T-cell (primary cell): ENCODE results near the gene RAB3C. TPM values are rescaled to one million over a fixed set of nuclear protein-coding genes. Genes with fewer than 3 reads are reported as not detected.

Experiments
- ATAC-seq, 4 experiments: fragments of 200-7000 bp in 3 of 4; fragments of 150-1000 bp in 1 of 4; cut with Tn5 transposase; replicated peaks in 1 of 4; 1 replicate in 3 of 4; 2 replicates in 1 of 4; pipeline ENCODE4 v1.10.0; 2021; ENCODE audit warnings: moderate library complexity in 3 of 4, mild to moderate bottlenecking in 2 of 4, moderate number of reproducible peaks in 1 of 4
- CTCF ChIA-PET, 2 donors: fragments of 300-600 bp; sonication (Branson Sonifier 250); formaldehyde crosslinking; loops; one replicate each; lab custom pipeline; 2022; ENCODE audit warnings: antibody characterized with exemption in 2 of 2; lab: Charles Lee
- POLR2A ChIA-PET, 2 donors: fragments of 300-600 bp; sonication (Branson Sonifier 250); formaldehyde crosslinking; loops; one replicate each; lab custom pipeline; 2022; ENCODE audit warnings: antibody characterized with exemption in 2 of 2; lab: Charles Lee
- DNase-seq, 35 experiments: peaks; one replicate each; pipeline versions ENCODE4 v3.0.0 to v3.0.0-alpha.2; 2013 to 2023
- H3K27ac ChIP-seq: one replicate; pipeline ENCODE4 v1.5.1; 2013; ENCODE audit warnings: low read length
- H3K27me3 ChIP-seq, 2 experiments: replicated peaks in 1 of 2; 1 replicate in 1 of 2; 2 replicates in 1 of 2; pipeline versions ENCODE4 v1.6.1 to v1.7.0; 2013; ENCODE audit warnings: low read length in 1 of 2, mixed read lengths in 1 of 2; ENCODE audit not compliant: control insufficient read depth in 2 of 2, insufficient read depth in 2 of 2; ENCODE audit errors: extremely low read depth in 1 of 2
- H3K36me3 ChIP-seq, 2 donors: 1 replicate in 1 of 2; 2 replicates in 1 of 2; pipeline versions ENCODE4 v1.6.1 to v1.7.0; 2013; ENCODE audit warnings: low read length in 1 of 2; ENCODE audit not compliant: control insufficient read depth in 2 of 2, insufficient read depth in 1 of 2; ENCODE audit errors: extremely low read depth in 1 of 2
- H3K4me1 ChIP-seq, 2 experiments: 1 replicate in 1 of 2; 2 replicates in 1 of 2; pipeline versions ENCODE4 v1.6.1 to v1.7.0; 2013; ENCODE audit warnings: low read length in 2 of 2, mixed read lengths in 1 of 2; ENCODE audit not compliant: insufficient read depth in 2 of 2, control insufficient read depth in 1 of 2; ENCODE audit errors: extremely low read depth in 1 of 2
- H3K4me3 ChIP-seq, 2 donors: 1 replicate in 1 of 2; 2 replicates in 1 of 2; pipeline versions ENCODE4 v1.5.1 to v1.7.0; 2013; ENCODE audit warnings: mild to moderate bottlenecking in 2 of 2, low read length in 1 of 2, moderate library complexity in 1 of 2; ENCODE audit not compliant: control insufficient read depth in 1 of 2; ENCODE audit errors: extremely low read depth in 1 of 2
- H3K9me3 ChIP-seq: 2 replicates; pipeline ENCODE4 v1.7.0; 2013
- H3K27ac Mint-ChIP-seq, 2 donors: one replicate each; pipeline ENCODE4 v1.8.0; 2020 to 2021; ENCODE audit warnings: mild to moderate bottlenecking in 2 of 2, mixed read lengths in 2 of 2
- H3K27me3 Mint-ChIP-seq, 2 donors: one replicate each; pipeline ENCODE4 v1.8.0; 2021 to 2022; ENCODE audit warnings: mixed read lengths in 2 of 2
- H3K36me3 Mint-ChIP-seq: one replicate; pipeline ENCODE4 v1.8.0; 2021; ENCODE audit warnings: mixed read lengths
- H3K4me1 Mint-ChIP-seq, 3 donors: one replicate each; pipeline ENCODE4 v1.8.0; 2020 to 2022; ENCODE audit warnings: mixed read lengths in 3 of 3, mild to moderate bottlenecking in 1 of 3
- H3K4me3 Mint-ChIP-seq, 3 donors: one replicate each; pipeline ENCODE4 v1.8.0; 2020 to 2022; ENCODE audit warnings: mild to moderate bottlenecking in 3 of 3, mixed read lengths in 3 of 3, moderate library complexity in 3 of 3
- H3K9me3 Mint-ChIP-seq, 3 donors: one replicate each; pipeline ENCODE4 v1.8.0; 2020 to 2022; ENCODE audit warnings: mixed read lengths in 3 of 3
- WGBS: methylation state at CpG from one replicate; pipeline ENCODE4 v1.1.5; 2013; ENCODE audit warnings: missing lambda C conversion rate; ENCODE audit not compliant: insufficient coverage; 5-methylcytosine and 5-hydroxymethylcytosine counted together
- total RNA-seq, 35 experiments: library from RNA in 6 of 35; stranded (reverse) in 6 of 35; fragments of 120-200 nt in 1 of 35; gene quantifications; one replicate each; pipeline versions ENCODE4 v1.2.1 to v1.2.4 and lab custom pipeline; 2013 to 2026

RAB3C gene
- total RNA-seq, 5 donors from 2014 or later (not counting 1 experiment from before 2014, with no cell fraction given): not detected

DNA sequence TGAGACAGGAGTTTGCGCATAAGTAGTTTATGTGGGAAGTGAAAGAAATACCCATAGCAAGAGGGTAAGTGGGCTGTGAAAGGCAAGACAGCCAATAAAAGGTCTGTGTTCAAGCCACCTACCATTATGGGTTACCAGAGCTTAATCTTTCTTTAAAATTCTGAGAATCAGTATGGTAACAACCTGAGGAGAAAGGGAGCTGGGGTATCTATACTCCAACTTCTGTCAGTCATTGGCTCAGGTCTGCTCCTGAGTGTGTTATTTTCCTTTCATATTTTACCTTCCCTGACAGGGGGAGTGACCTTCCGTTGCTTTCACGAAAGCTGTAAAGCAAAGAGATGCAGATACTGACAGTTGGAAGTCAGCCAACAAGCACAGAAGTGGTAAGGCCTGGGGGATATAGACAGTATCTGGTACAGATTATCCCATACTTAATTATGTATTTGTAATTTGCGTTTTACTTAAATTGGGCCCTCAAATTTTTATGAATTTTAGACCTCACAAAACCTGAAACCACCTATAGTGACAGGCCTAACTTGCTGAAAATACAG, 233.4 kb downstream of the RAB3C start:
- H3K36me3 Mint-ChIP-seq: no peaks in the 10 kb centered on the region
- ChIA-PET CTCF (no interaction called here), POLR2A (no interaction called here)
- H3K36me3 ChIP-seq: no peaks in the 10 kb centered on the region
- ATAC-seq (no peak), DNase-seq (no peak)
- H3K4me1 Mint-ChIP-seq: no peaks in the 10 kb centered on the region
- no peak overlapping the region for H3K4me3 ChIP-seq
- H3K27ac ChIP-seq: no peak overlapping the region
- H3K4me3 Mint-ChIP-seq: no peak overlapping the region
- H3K27ac Mint-ChIP-seq: no peak overlapping the region
- no peaks in the 10 kb centered on the region for H3K27me3 ChIP-seq
- no peaks in the 10 kb centered on the region for H3K27me3 Mint-ChIP-seq
- H3K9me3 Mint-ChIP-seq: no peaks in the 10 kb centered on the region
- WGBS: no CpG with 5 or more reads among the region's 4 CpGs
- no peaks in the 10 kb centered on the region for H3K4me1 ChIP-seq
- H3K9me3 ChIP-seq: no peaks in the 10 kb centered on the region

DNA sequence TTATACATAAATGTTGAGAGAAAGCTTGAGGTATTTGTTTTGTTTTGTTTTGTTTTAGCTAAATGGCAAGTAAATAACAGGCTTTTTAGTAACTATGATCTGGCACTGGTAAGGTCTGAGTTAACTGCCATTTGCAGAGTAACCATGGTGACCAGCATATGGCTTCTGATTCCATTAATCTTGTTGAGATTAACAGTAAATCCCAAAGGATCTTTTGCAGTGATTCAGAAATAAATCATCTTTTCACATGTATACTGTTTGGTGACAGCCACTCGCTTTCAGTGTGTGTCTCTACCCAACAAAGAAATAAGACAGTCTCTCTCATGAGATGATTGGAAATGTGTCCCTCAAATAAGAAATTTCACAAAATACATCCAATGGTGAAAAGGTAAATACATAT, 235.6 kb downstream of the RAB3C start:
- no peaks in the 10 kb centered on the region for H3K27me3 Mint-ChIP-seq
- WGBS: no CpG with 5 or more reads among the region's 1 CpG
- Histone ChIP-seq H3K36me3 (no peaks in the 10 kb centered on the region), H3K4me1 (no peaks in the 10 kb centered on the region), H3K27ac (no peak overlapping the region), H3K27me3 (no peaks in the 10 kb centered on the region), H3K4me3 (no peak overlapping the region), H3K9me3 (no peaks in the 10 kb centered on the region)
- ATAC-seq (no peak), DNase-seq (no peak)
- H3K36me3 Mint-ChIP-seq: no peaks in the 10 kb centered on the region
- ChIA-PET CTCF (no interaction called here), POLR2A (no interaction called here)
- H3K4me3 Mint-ChIP-seq: no peak overlapping the region
- H3K4me1 Mint-ChIP-seq: no peaks in the 10 kb centered on the region
- no peaks in the 10 kb centered on the region for H3K9me3 Mint-ChIP-seq
- no peak overlapping the region for H3K27ac Mint-ChIP-seq

DNA sequence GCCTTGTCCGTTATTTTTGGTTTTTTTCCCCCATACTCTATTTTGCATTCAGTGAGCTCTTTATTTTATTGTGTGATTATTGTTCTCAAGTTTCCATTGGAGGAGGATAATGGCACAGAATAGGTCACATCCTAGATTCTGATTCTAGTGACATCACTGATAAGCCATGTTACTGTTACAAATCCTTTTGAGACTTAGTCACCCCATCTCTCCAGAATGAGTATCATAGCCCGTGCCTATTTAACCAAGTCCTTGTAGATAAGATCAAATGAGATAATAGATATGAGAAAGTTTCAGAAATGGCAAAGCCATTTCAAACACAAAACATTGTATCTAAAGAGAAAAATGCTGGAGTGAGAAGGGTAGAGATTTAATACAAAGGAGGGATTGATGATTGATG, 242.6 kb downstream of the RAB3C start:
- no peak overlapping the region for H3K27ac ChIP-seq
- H3K36me3 ChIP-seq: no peaks in the 10 kb centered on the region
- no CpG with 5 or more reads among the region's 2 CpGs for WGBS
- Mint-ChIP-seq H3K27ac (no peak overlapping the region), H3K36me3 (no peaks in the 10 kb centered on the region), H3K27me3 (peaks cover 3 to 4% of the 10 kb centered on the region in 2 donors), H3K4me3 (no peak overlapping the region), H3K9me3 (no peaks in the 10 kb centered on the region), H3K4me1 (no peaks in the 10 kb centered on the region)
- CTCF ChIA-PET: no interaction called here
- no peak for DNase-seq
- POLR2A ChIA-PET: no interaction called here
- no peaks in the 10 kb centered on the region for H3K9me3 ChIP-seq
- H3K27me3 ChIP-seq: no peaks in the 10 kb centered on the region
- H3K4me3 ChIP-seq: no peak overlapping the region
- H3K4me1 ChIP-seq: no peaks in the 10 kb centered on the region
- no peak for ATAC-seq

DNA sequence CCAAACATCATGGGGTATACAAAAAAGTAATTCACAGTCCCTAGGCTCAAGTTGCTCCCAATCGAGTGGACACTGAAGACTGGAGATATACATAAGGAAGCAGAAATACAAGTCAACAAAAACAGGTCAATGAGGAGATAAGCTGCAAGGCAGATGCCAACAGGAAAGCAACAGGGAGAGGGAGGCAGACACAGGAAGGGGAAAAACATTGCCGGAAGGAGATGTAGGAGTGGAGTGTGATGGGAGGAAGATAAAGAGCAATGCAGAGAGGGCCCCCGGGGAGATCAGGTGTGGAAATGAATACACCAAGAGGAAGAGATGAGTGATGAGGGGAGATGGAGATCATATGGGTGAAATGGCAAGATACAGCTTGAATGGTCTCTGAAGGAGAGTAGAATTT, 243.0 kb downstream of the RAB3C start:
- 62% methylated on average over 3 of the region's 3 CpGs for WGBS
- H3K27ac ChIP-seq: no peak overlapping the region
- no peaks in the 10 kb centered on the region for H3K9me3 ChIP-seq
- no peaks in the 10 kb centered on the region for H3K36me3 Mint-ChIP-seq
- DNase-seq (no peak), ATAC-seq (no peak)
- no peak overlapping the region for H3K4me3 ChIP-seq
- H3K4me1 ChIP-seq: no peaks in the 10 kb centered on the region
- H3K27ac Mint-ChIP-seq: no peak overlapping the region
- peaks cover 3 to 4% of the 10 kb centered on the region in 2 donors for H3K27me3 Mint-ChIP-seq
- H3K9me3 Mint-ChIP-seq: no peaks in the 10 kb centered on the region
- CTCF ChIA-PET: no interaction called here
- H3K27me3 ChIP-seq: no peaks in the 10 kb centered on the region
- H3K4me3 Mint-ChIP-seq: no peak overlapping the region
- POLR2A ChIA-PET: no interaction called here
- H3K4me1 Mint-ChIP-seq: no peaks in the 10 kb centered on the region
- no peaks in the 10 kb centered on the region for H3K36me3 ChIP-seq

DNA sequence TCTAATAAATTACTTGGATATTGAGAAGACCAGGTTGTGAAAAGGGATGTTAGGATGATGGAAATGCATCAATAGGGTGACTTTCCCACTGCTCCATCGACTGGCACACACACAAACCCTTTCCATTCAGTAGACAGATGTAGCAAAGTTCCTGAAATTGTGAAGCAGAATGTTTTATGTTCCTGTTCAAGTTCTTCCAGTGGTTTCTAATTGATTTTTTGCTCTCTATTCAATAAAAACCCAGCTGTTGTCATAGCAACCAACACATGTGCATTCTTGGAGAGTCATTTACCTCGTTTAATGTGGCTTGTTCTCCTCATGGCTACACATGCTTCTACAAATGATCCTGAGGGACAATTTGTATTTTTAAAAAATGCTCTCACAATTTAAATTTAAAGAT, 244.6 kb downstream of the RAB3C start:
- Mint-ChIP-seq H3K9me3 (no peaks in the 10 kb centered on the region), H3K27me3 (peaks cover 3 to 4% of the 10 kb centered on the region in 2 donors), H3K36me3 (no peaks in the 10 kb centered on the region), H3K4me3 (no peak overlapping the region), H3K4me1 (no peaks in the 10 kb centered on the region), H3K27ac (no peak overlapping the region)
- Histone ChIP-seq H3K9me3 (no peaks in the 10 kb centered on the region), H3K4me1 (no peaks in the 10 kb centered on the region), H3K27me3 (no peaks in the 10 kb centered on the region), H3K36me3 (no peaks in the 10 kb centered on the region), H3K4me3 (no peak overlapping the region), H3K27ac (no peak overlapping the region)
- no peak for DNase-seq
- ChIA-PET POLR2A (no interaction called here), CTCF (no interaction called here)
- no CpG with 5 or more reads among the region's 2 CpGs for WGBS
- no peak for ATAC-seq

DNA sequence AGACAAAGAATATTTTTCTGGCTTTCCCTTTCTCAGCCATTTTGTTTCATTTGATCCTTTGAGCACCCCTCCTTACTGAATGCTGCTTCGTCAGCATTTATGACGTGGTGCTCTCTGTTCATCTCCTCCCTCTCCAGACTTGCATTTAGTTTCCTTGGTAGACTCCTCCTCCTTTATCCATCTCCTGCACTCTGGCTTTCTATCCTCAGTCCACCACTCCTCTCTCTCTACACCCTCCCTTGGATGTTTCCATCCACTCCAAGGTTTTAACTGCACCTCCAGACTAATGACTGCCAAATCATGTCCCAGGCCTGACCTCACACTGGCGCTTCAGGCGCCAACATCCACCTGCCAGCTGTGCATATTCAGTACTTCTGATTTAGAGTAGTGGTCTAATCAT, 245.4 kb downstream of the RAB3C start:
- Mint-ChIP-seq H3K4me3 (no peak overlapping the region), H3K27me3 (peaks cover 3 to 4% of the 10 kb centered on the region in 2 donors), H3K27ac (no peak overlapping the region), H3K4me1 (no peaks in the 10 kb centered on the region), H3K9me3 (no peaks in the 10 kb centered on the region), H3K36me3 (no peaks in the 10 kb centered on the region)
- Histone ChIP-seq H3K4me3 (no peak overlapping the region), H3K4me1 (no peaks in the 10 kb centered on the region), H3K9me3 (no peaks in the 10 kb centered on the region), H3K27ac (no peak overlapping the region), H3K27me3 (no peaks in the 10 kb centered on the region), H3K36me3 (no peaks in the 10 kb centered on the region)
- ATAC-seq (no peak), DNase-seq (no peak)
- POLR2A ChIA-PET: no interaction called here
- CTCF ChIA-PET: no interaction called here
- WGBS: 93% methylated on average over 2 of the region's 4 CpGs
